ENCODE results near the gene CETN2.
"Not testable (repeated sequence)": the region's sequence is repeated elsewhere in the genome, so short reads cannot be mapped to it uniquely, and the experiment has no call there.

The CETN2 gene

GRCh38 chrX:152814048-152814447, 16.5 kb downstream of the CETN2 start:
- POLR2A ChIA-PET = no interaction called here
- CTCF ChIA-PET = interaction anchor here (2.0 kb wide), 1 partner anchor 7 kb away, joined by 13 read pairs; no protein-coding TSS in a partner anchor
- DNase-seq (ENCODE audit: extremely low spot score) = no peak
- TF ChIP-seq TARDBP (IDR thresholded peaks at IDR 0.05) (no peak), BHLHE40 (IDR thresholded peaks at IDR 0.05; ENCODE audit: borderline replicate concordance) (no peak), LEF1 (IDR thresholded peaks at IDR 0.05; ENCODE audit: borderline replicate concordance) (no peak), ELF4 (IDR thresholded peaks at IDR 0.05) (no peak), FOXM1 (IDR thresholded peaks at IDR 0.05; ENCODE audit: borderline replicate concordance) (no peak), ZNF384 (IDR thresholded peaks at IDR 0.05) (no peak), HDGF (IDR thresholded peaks at IDR 0.05; ENCODE audit: borderline replicate concordance) (no peak), ARNT (IDR thresholded peaks at IDR 0.05) (no peak), SUZ12 (IDR thresholded peaks at IDR 0.05) (no peak), L3MBTL2 (conservative IDR thresholded peaks at IDR 0.05) (no peak), SP1 (IDR thresholded peaks at IDR 0.05) (no peak), FOXA1 (IDR thresholded peaks at IDR 0.05) (no peak), CTBP1 (IDR thresholded peaks at IDR 0.05; ENCODE audit: borderline replicate concordance) (no peak)
- TF ChIP-seq, protein P1, sequence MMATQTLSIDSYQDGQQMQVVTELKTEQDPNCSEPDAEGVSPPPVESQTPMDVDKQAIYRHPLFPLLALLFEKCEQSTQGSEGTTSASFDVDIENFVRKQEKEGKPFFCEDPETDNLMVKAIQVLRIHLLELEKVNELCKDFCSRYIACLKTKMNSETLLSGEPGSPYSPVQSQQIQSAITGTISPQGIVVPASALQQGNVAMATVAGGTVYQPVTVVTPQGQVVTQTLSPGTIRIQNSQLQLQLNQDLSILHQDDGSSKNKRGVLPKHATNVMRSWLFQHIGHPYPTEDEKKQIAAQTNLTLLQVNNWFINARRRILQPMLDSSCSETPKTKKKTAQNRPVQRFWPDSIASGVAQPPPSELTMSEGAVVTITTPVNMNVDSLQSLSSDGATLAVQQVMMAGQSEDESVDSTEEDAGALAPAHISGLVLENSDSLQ (IDR thresholded peaks at IDR 0.05) = no peak

- ChIA-PET POLR2A (no interaction called here), CTCF (interaction anchor here (2.0 kb wide), 1 partner anchor 8 kb away, joined by 13 read pairs; no protein-coding TSS in a partner anchor)
- TF ChIP-seq HDGF (IDR thresholded peaks at IDR 0.05; ENCODE audit: borderline replicate concordance) (no peak), FOXA1 (IDR thresholded peaks at IDR 0.05) (no peak), FOXK2 (IDR thresholded peaks at IDR 0.05) (no peak)
- TF ChIP-seq, protein P1 (IDR thresholded peaks at IDR 0.05) = no peak
- DNase-seq (ENCODE audit: extremely low spot score) = no peak
These were observed 17.4 kb downstream of the CETN2 start for GRCh38 chrX:152813206-152813605.

GRCh38 chrX:152810403-152810802, 20.2 kb downstream of the CETN2 start:
- CTCF ChIA-PET = interaction anchor here (1.1 kb wide), 1 partner anchor 12 kb away, joined by 3 read pairs; no protein-coding TSS in a partner anchor
- POLR2A ChIA-PET = no interaction called here
- TF ChIP-seq L3MBTL2 (conservative IDR thresholded peaks at IDR 0.05) = no peak
- TF ChIP-seq ZNF384 (IDR thresholded peaks at IDR 0.05) = no peak
- TF ChIP-seq, protein P1 (IDR thresholded peaks at IDR 0.05) = no peak
- TF ChIP-seq BHLHE40 (IDR thresholded peaks at IDR 0.05; ENCODE audit: borderline replicate concordance) = no peak
- TF ChIP-seq FOXM1 (IDR thresholded peaks at IDR 0.05; ENCODE audit: borderline replicate concordance) = no peak
- TF ChIP-seq HDGF (IDR thresholded peaks at IDR 0.05; ENCODE audit: borderline replicate concordance) = no peak
- no peak for TF ChIP-seq FOXK2 (IDR thresholded peaks at IDR 0.05)
- no peak for TF ChIP-seq LEF1 (IDR thresholded peaks at IDR 0.05; ENCODE audit: borderline replicate concordance)
- TF ChIP-seq FOXA1 (IDR thresholded peaks at IDR 0.05) = no peak
- TF ChIP-seq TARDBP (IDR thresholded peaks at IDR 0.05) = no peak
- TF ChIP-seq ELF4 (IDR thresholded peaks at IDR 0.05) = no peak
- TF ChIP-seq CTBP1 (IDR thresholded peaks at IDR 0.05; ENCODE audit: borderline replicate concordance) = no peak
- TF ChIP-seq NFRKB (IDR thresholded peaks at IDR 0.05) = no peak
- no peak for TF ChIP-seq ARNT (IDR thresholded peaks at IDR 0.05)
- TF ChIP-seq SP1 (IDR thresholded peaks at IDR 0.05) = no peak
- TF ChIP-seq SUZ12 (IDR thresholded peaks at IDR 0.05) = no peak
- DNase-seq (ENCODE audit: extremely low spot score) = no peak

GRCh38 chrX:152806035-152806434, 24.5 kb downstream of the CETN2 start:
- TF ChIP-seq CTBP1 (IDR thresholded peaks at IDR 0.05; ENCODE audit: borderline replicate concordance) = no peak
- TF ChIP-seq HDGF (IDR thresholded peaks at IDR 0.05; ENCODE audit: borderline replicate concordance) = no peak
- TF ChIP-seq, protein P1 (IDR thresholded peaks at IDR 0.05) = no peak
- no peak for TF ChIP-seq ARNT (IDR thresholded peaks at IDR 0.05)
- TF ChIP-seq FOXK2 (IDR thresholded peaks at IDR 0.05) = no peak
- TF ChIP-seq SP1 (IDR thresholded peaks at IDR 0.05) = no peak
- no peak for TF ChIP-seq FOXA1 (IDR thresholded peaks at IDR 0.05)
- no peak for TF ChIP-seq BHLHE40 (IDR thresholded peaks at IDR 0.05; ENCODE audit: borderline replicate concordance)
- no peak for TF ChIP-seq ZNF384 (IDR thresholded peaks at IDR 0.05)
- TF ChIP-seq NFRKB (IDR thresholded peaks at IDR 0.05) = no peak
- no peak for TF ChIP-seq LEF1 (IDR thresholded peaks at IDR 0.05; ENCODE audit: borderline replicate concordance)
- no peak for TF ChIP-seq L3MBTL2 (conservative IDR thresholded peaks at IDR 0.05)
- no peak for TF ChIP-seq SUZ12 (IDR thresholded peaks at IDR 0.05)
- TF ChIP-seq FOXM1 (IDR thresholded peaks at IDR 0.05; ENCODE audit: borderline replicate concordance) = no peak
- no peak for TF ChIP-seq TARDBP (IDR thresholded peaks at IDR 0.05)
- no peak for TF ChIP-seq ELF4 (IDR thresholded peaks at IDR 0.05)
- CTCF ChIA-PET = no interaction called here
- POLR2A ChIA-PET = no interaction called here
- no peak for DNase-seq (ENCODE audit: extremely low spot score)

DNA sequence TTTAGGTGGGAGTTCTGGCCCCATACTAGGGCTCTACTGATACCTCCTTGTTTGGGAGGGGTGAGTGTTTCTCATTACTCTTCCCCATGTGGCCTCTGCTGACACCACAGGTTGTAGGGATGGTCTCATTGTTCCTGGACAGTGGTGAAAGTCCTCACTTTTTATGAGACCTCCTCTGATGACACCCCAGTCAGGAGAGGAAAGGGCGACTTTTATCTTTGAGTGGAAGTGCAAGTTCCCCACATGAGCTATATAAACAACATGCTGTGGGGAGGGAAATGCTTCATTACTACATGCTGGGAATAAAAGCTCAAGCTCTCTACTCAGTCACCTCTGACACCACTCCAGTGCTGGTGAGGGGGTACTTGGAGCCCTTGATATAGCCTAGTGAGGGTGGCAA, 31.6 kb downstream of the CETN2 start:
- DNase-seq (ENCODE audit: extremely low spot score) = no peak
- POLR2A ChIA-PET = no interaction called here
- CTCF ChIA-PET = interaction anchor here (0.6 kb wide), 1 partner anchor 1120 kb away, joined by 3 read pairs; no protein-coding TSS in a partner anchor
- TF ChIP-seq SUZ12 (IDR thresholded peaks at IDR 0.05) (no peak), FOXK2 (IDR thresholded peaks at IDR 0.05) (no peak), SP1 (IDR thresholded peaks at IDR 0.05) (no peak), NFRKB (IDR thresholded peaks at IDR 0.05) (no peak), TARDBP (IDR thresholded peaks at IDR 0.05) (no peak), CTBP1 (IDR thresholded peaks at IDR 0.05; ENCODE audit: borderline replicate concordance) (no peak), L3MBTL2 (conservative IDR thresholded peaks at IDR 0.05) (no peak), ARNT (IDR thresholded peaks at IDR 0.05) (no peak), FOXM1 (IDR thresholded peaks at IDR 0.05; ENCODE audit: borderline replicate concordance) (no peak), ELF4 (IDR thresholded peaks at IDR 0.05) (no peak), BHLHE40 (IDR thresholded peaks at IDR 0.05; ENCODE audit: borderline replicate concordance) (no peak), FOXA1 (IDR thresholded peaks at IDR 0.05) (no peak)

- DNase-seq (ENCODE audit: extremely low spot score); POLR2A ChIA-PET; CTCF ChIA-PET: not testable (repeated sequence)
These were observed 43.5 kb downstream of the CETN2 start for GRCh38 chrX:152787062-152787461.

Measured in HEK293T (cell line).